H9 (cell line): ENCODE data around the gene PEPD. TPM values are rescaled to one million over a fixed set of nuclear protein-coding genes. Genes with fewer than 3 reads are reported as not detected.

Experiments used
- DNase-seq: peaks from one replicate; pipeline ENCODE4 v3.0.0-alpha.2; 2017
- H2AFZ ChIP-seq: one replicate; pipeline ENCODE4 v1.6.1; 2013; ENCODE audit warnings: mild to moderate bottlenecking, low read length, control low read depth, moderate library complexity
- H2AK5ac ChIP-seq: 2 replicates; pipeline ENCODE4 v1.6.1; 2013; ENCODE audit warnings: low read length, control low read depth, mixed read lengths; ENCODE audit not compliant: insufficient read length
- H2BK120ac ChIP-seq: one replicate; pipeline ENCODE4 v1.6.1; 2013; ENCODE audit warnings: low read depth, mild to moderate bottlenecking, low read length, control low read depth, inconsistent platforms; ENCODE audit not compliant: poor library complexity, severe bottlenecking
- H2BK12ac ChIP-seq: 2 replicates; pipeline ENCODE4 v1.6.1; 2013; ENCODE audit warnings: low read length, control low read depth, mixed read lengths, low read depth; ENCODE audit not compliant: insufficient read length
- H2BK15ac ChIP-seq: 2 replicates; pipeline ENCODE4 v1.6.1; 2013; ENCODE audit warnings: low read depth, low read length, control low read depth
- H2BK20ac ChIP-seq: one replicate; pipeline ENCODE4 v1.6.1; 2013; ENCODE audit warnings: low read depth, mild to moderate bottlenecking, low read length, control low read depth, inconsistent platforms; ENCODE audit not compliant: poor library complexity, severe bottlenecking
- H2BK5ac ChIP-seq: 2 replicates; pipeline ENCODE4 v1.6.1; 2013; ENCODE audit warnings: low read length, control low read depth, mixed read lengths; ENCODE audit not compliant: insufficient read length
- H3K14ac ChIP-seq: 2 replicates; pipeline ENCODE4 v1.6.1; 2013; ENCODE audit warnings: low read length, control low read depth; ENCODE audit not compliant: insufficient read depth
- H3K18ac ChIP-seq: 2 replicates; pipeline ENCODE4 v1.6.1; 2013; ENCODE audit warnings: low read depth, mild to moderate bottlenecking, mixed read lengths, low read length, control low read depth; ENCODE audit not compliant: insufficient read length
- H3K23ac ChIP-seq: 2 replicates; pipeline ENCODE4 v1.6.1; 2013; ENCODE audit warnings: low read length, control low read depth, mixed read lengths, low read depth; ENCODE audit not compliant: insufficient read length
- H3K23me2 ChIP-seq: 2 replicates; pipeline ENCODE4 v1.6.1; 2013; ENCODE audit warnings: low read depth, mild to moderate bottlenecking, mixed read lengths, low read length, control low read depth; ENCODE audit not compliant: insufficient read length, poor library complexity, severe bottlenecking
- H3K27ac ChIP-seq: 2 replicates; pipeline ENCODE4 v1.5.1; 2013; ENCODE audit warnings: low read length, control low read depth, mixed read lengths, low read depth; ENCODE audit not compliant: insufficient read length
- H3K27me3 ChIP-seq: 2 replicates; pipeline ENCODE4 v1.6.1; 2013; ENCODE audit warnings: low read length, control low read depth, inconsistent platforms; ENCODE audit not compliant: insufficient read depth
- H3K4ac ChIP-seq: 2 replicates; pipeline ENCODE4 v1.6.1; 2013; ENCODE audit warnings: low read depth, mild to moderate bottlenecking, control low read depth, inconsistent platforms, low read length, moderate library complexity
- H3K4me1 ChIP-seq: 2 replicates; pipeline ENCODE4 v1.6.1; 2013; ENCODE audit warnings: low read length, control low read depth, inconsistent platforms; ENCODE audit not compliant: insufficient read depth
- H3K4me2 ChIP-seq: 2 replicates; pipeline ENCODE4 v1.6.1; 2013; ENCODE audit warnings: low read length, control low read depth, mixed read lengths; ENCODE audit not compliant: insufficient read length, insufficient read depth
- H3K56ac ChIP-seq: 2 replicates; pipeline ENCODE4 v1.6.1; 2013; ENCODE audit warnings: low read depth, mild to moderate bottlenecking, mixed read lengths, low read length, control low read depth; ENCODE audit not compliant: insufficient read length
- H3K79me1 ChIP-seq: 2 replicates; pipeline ENCODE4 v1.6.1; 2013; ENCODE audit warnings: low read depth, mild to moderate bottlenecking, moderate library complexity, low read length, control low read depth, inconsistent platforms; ENCODE audit not compliant: insufficient read depth, poor library complexity, severe bottlenecking
- H3K79me2 ChIP-seq: 2 replicates; pipeline ENCODE4 v1.6.1; 2013; ENCODE audit warnings: low read length, control low read depth, inconsistent platforms; ENCODE audit not compliant: insufficient read depth
- H3K9ac ChIP-seq: 2 replicates; pipeline ENCODE4 v1.6.1; 2013; ENCODE audit warnings: low read length, control low read depth, mixed read lengths; ENCODE audit not compliant: insufficient read length; ENCODE audit errors: extremely low read depth
- H3K9me3 ChIP-seq: one replicate; pipeline ENCODE4 v1.6.1; 2013; ENCODE audit warnings: low read depth, low read length, inconsistent platforms; ENCODE audit not compliant: control insufficient read depth
- H3T11ph ChIP-seq: one replicate; pipeline ENCODE4 v1.6.1; 2013; ENCODE audit warnings: mild to moderate bottlenecking, low read length, control low read depth, inconsistent platforms
- H4K20me1 ChIP-seq: one replicate; pipeline ENCODE4 v1.6.1; 2013; ENCODE audit not compliant: control insufficient read depth, insufficient read length, insufficient read depth
- H4K5ac ChIP-seq: 2 replicates; pipeline ENCODE4 v1.6.1; 2013; ENCODE audit warnings: low read depth, mild to moderate bottlenecking, mixed read lengths, low read length, control low read depth; ENCODE audit not compliant: insufficient read length
- H4K8ac ChIP-seq: replicated peaks from 2 replicates; pipeline ENCODE4 v1.6.1; 2013; ENCODE audit warnings: low read length, control low read depth, mixed read lengths, low read depth; ENCODE audit not compliant: insufficient read length
- H4K91ac ChIP-seq: 2 replicates; pipeline ENCODE4 v1.6.1; 2013; ENCODE audit warnings: low read depth, mild to moderate bottlenecking, moderate library complexity, mixed read lengths, low read length, control low read depth; ENCODE audit not compliant: insufficient read length
- H3K27ac Mint-ChIP-seq, 3 experiments: 2 replicates in 2 of 3; 3 replicates in 1 of 3; pipeline ENCODE4 v1.8.0; 2020 to 2021; ENCODE audit warnings: mixed read lengths in 3 of 3, mild to moderate bottlenecking in 1 of 3, moderate library complexity in 1 of 3
- H3K27me3 Mint-ChIP-seq: 2 replicates; pipeline ENCODE4 v1.8.0; 2021; ENCODE audit warnings: low read depth, mild to moderate bottlenecking, moderate library complexity, mixed read lengths
- H3K36me3 Mint-ChIP-seq, 3 experiments: 2 replicates in 2 of 3; 3 replicates in 1 of 3; pipeline ENCODE4 v1.8.0; 2020 to 2021; ENCODE audit warnings: low read depth in 3 of 3, mixed read lengths in 3 of 3; ENCODE audit not compliant: insufficient read depth in 1 of 3
- H3K4me1 Mint-ChIP-seq, 2 experiments: 2 replicates each; pipeline ENCODE4 v1.8.0; 2020; ENCODE audit warnings: mixed read lengths in 2 of 2
- H3K4me3 Mint-ChIP-seq, 2 experiments: 2 replicates in 1 of 2; 3 replicates in 1 of 2; pipeline ENCODE4 v1.8.0; 2020 to 2021; ENCODE audit warnings: mild to moderate bottlenecking in 2 of 2, mixed read lengths in 2 of 2, moderate library complexity in 1 of 2
- H3K9me3 Mint-ChIP-seq, 2 experiments: 2 replicates in 1 of 2; 3 replicates in 1 of 2; pipeline ENCODE4 v1.8.0; 2020; ENCODE audit warnings: mild to moderate bottlenecking in 2 of 2, mixed read lengths in 2 of 2, moderate library complexity in 1 of 2
- WGBS: extraction: QIAGEN DNeasy Blood & Tissue Kit; methylation state at CpG from one replicate; pipeline ENCODE4 v1.1.7; 2013; ENCODE audit warnings: missing lambda C conversion rate, low lambda C conversion rate, mixed read lengths; ENCODE audit not compliant: insufficient read length; ENCODE audit errors: extremely low coverage; 5-methylcytosine and 5-hydroxymethylcytosine counted together
- total RNA-seq: library from RNA; stranded (reverse); gene quantifications from 2 replicates; pipeline ENCODE4 v1.2.1, GENCODE V29; 2021
- TF ChIP-seq, protein P1 (sequence below): fragments of 200-600 bp; sonication (generic); conservative IDR thresholded peaks from 3 replicates; pipeline ENCODE4 v1.8.0; 2021; ENCODE audit warnings: antibody characterized with exemption, mild to moderate bottlenecking

The PEPD gene
- total RNA-seq, 1 experiment from 2014 or later = 52.8 TPM

DNA sequence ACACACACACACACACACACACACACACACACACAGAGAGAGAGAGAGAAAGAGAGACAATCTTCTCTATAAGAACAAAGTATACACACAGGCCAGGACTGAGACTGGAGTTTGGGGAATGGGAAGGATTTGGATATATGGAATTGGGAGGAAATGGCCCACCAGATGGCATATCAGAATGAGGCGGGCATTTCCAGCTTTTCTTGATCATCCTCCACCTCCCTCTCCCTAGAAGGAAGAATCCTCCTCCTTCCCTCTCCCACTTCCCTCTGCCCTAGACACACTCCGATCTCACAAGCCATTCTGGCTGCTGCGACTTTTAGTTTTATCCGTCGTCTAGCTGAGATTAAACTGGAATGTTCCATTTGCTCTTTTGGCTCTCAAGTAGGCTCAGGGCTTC lies 158.1 kb downstream of the PEPD start:
- Histone ChIP-seq H3K56ac (no peak overlapping the region), H4K5ac (no peak overlapping the region), H3K4me2 (no peak overlapping the region), H3K27ac (no peak overlapping the region), H3K9ac (no peak overlapping the region), H2BK15ac (no peak overlapping the region), H4K91ac (no peak overlapping the region), H2BK20ac (no peak overlapping the region), H3K79me1 (no peaks in the 10 kb centered on the region), H3K27me3 (no peaks in the 10 kb centered on the region), H2BK120ac (no peak overlapping the region), H3K23ac (no peak overlapping the region), H3T11ph (no peak overlapping the region), H2AK5ac (no peak overlapping the region), H3K18ac (no peak overlapping the region), H4K8ac (no peak overlapping the region), H2AFZ (no peak overlapping the region), H3K9me3 (no peaks in the 10 kb centered on the region), H2BK12ac (no peak overlapping the region), H3K23me2 (no peaks in the 10 kb centered on the region), H3K14ac (no peak overlapping the region), H3K4me1 (no peaks in the 10 kb centered on the region), H3K79me2 (no peaks in the 10 kb centered on the region), H3K4ac (no peak overlapping the region), H4K20me1 (no peaks in the 10 kb centered on the region), H2BK5ac (no peak overlapping the region)
- H3K27ac Mint-ChIP-seq = no peak overlapping the region
- no peak for DNase-seq
- H3K27me3 Mint-ChIP-seq = peaks cover 27% of the 10 kb centered on the region
- no peak overlapping the region for H3K4me3 Mint-ChIP-seq
- no peaks in the 10 kb centered on the region for H3K9me3 Mint-ChIP-seq
- H3K4me1 Mint-ChIP-seq = no peaks in the 10 kb centered on the region; a peak in 1 of 4 replicates
- TF ChIP-seq, protein P1, sequence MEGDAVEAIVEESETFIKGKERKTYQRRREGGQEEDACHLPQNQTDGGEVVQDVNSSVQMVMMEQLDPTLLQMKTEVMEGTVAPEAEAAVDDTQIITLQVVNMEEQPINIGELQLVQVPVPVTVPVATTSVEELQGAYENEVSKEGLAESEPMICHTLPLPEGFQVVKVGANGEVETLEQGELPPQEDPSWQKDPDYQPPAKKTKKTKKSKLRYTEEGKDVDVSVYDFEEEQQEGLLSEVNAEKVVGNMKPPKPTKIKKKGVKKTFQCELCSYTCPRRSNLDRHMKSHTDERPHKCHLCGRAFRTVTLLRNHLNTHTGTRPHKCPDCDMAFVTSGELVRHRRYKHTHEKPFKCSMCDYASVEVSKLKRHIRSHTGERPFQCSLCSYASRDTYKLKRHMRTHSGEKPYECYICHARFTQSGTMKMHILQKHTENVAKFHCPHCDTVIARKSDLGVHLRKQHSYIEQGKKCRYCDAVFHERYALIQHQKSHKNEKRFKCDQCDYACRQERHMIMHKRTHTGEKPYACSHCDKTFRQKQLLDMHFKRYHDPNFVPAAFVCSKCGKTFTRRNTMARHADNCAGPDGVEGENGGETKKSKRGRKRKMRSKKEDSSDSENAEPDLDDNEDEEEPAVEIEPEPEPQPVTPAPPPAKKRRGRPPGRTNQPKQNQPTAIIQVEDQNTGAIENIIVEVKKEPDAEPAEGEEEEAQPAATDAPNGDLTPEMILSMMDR = no peak
- WGBS = no CpG with 5 or more reads among the region's 5 CpGs
- H3K36me3 Mint-ChIP-seq = no peaks in the 10 kb centered on the region
